ENCODE data around the gene ASB7. TPM values are rescaled to one million over a fixed set of nuclear protein-coding genes. Genes with fewer than 3 reads are reported as not detected.

The ASB7 gene
- 16.6 and 17.8 TPM in 2 replicates for total RNA-seq

GRCh38 chr15:100602064-100602822 lies at the start of gene ASB7, which contains the start of gene LINS1:
ASB7 (plus strand) TSS chr15:100602589; CDS start chr15:100612217, 9,628 bp downstream.
LINS1 (minus strand) TSS chr15:100602184; CDS start chr15:100580842, 21,342 bp downstream.

Small RNA genes lying within 50 kb of the gene (small RNA-seq; reads per million reads assigned to genes)
- gene RF00019 (not detected), gene RNU6-181P (not detected)

Other genes with a start within 250 kb of the ASB7 start
- not detected in 2 replicates for gene CERS3, start 73.6 kb upstream of the ASB7 start, total RNA-seq
- 20.9 and 21.8 TPM in 2 replicates for gene LINS1, start 405 bp upstream of the ASB7 start, total RNA-seq